IPS-18c (cell line): ENCODE measurements around the gene CCR1.

ENCODE experiments used
- H3K4me3 ChIP-seq: 2 replicates; pipeline ENCODE4 v1.7.0; 2013; ENCODE audit warnings: low read depth, mild to moderate bottlenecking, low read length, moderate library complexity; ENCODE audit not compliant: insufficient read depth
- H3K9me3 ChIP-seq: one replicate; pipeline ENCODE4 v1.6.1; 2013; ENCODE audit warnings: mild to moderate bottlenecking, low read length, moderate library complexity; ENCODE audit not compliant: control insufficient read depth, insufficient read depth

Gene CCR1

DNA sequence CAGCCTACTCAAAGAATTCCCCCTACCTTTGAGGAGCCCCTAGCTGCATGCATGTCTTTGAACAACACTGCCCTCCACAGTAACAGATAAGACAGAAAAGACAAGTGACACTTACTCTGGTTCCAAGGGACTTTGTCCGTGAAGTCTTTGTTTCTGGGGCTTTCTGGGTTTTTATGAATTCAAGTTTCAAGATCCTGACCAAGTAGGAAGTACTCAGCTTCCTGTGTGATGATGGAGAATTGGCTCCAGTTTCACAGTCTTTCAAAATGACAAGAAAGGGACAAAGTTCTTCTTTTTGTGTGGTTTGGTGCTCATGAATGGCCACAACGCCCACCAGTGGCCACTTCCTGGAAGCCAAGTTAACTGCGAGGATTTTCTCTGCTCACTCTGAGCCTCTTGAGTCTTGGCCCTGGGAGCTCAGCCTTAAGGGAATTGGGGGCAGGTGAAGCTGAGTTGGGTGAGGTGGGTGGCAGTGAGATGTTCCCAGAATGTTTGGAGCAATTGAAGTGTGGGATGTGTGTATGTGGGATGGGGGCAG, at the start of gene CCR1:
Gene CCR1, minus strand, starts transcription at position 147 of the 538 bp plus-strand sequence. CDS start 4,000 bp downstream, outside the sequence.
- Histone ChIP-seq H3K4me3 (no peak within 1 kb of the TSS), H3K9me3 (no peaks in the 10 kb centered on the region)

- no peaks in the 10 kb centered on the region for H3K9me3 ChIP-seq
- no peak overlapping the region for H3K4me3 ChIP-seq
Observed at GRCh38 chr3:46252980-46253379, 44.9 kb upstream of the CCR1 start.

DNA sequence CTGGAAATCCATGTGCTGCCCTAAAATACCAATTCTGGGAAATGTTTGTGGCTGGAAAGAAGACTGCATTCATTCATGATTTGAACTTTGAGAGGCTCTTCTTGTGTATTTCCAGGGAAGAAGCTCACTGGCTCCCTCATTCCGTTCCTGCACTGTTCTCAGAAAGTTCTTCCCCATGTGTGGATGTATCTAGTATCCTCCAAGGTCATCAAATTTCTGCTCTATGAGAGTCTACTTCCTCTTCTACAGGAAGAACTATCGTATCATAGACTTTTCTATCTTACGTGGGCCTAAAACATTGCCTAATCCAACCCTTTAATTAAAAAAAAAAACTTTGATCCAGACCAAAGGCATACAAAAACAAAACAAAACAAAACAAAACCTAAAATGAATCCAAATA, 37.0 kb upstream of the CCR1 start:
- H3K9me3 ChIP-seq: no peaks in the 10 kb centered on the region
- no peak overlapping the region for H3K4me3 ChIP-seq

GRCh38 chr3:46243560-46243959, 35.4 kb upstream of the CCR1 start:
- H3K9me3 ChIP-seq: no peaks in the 10 kb centered on the region
- H3K4me3 ChIP-seq: no peak overlapping the region

DNA sequence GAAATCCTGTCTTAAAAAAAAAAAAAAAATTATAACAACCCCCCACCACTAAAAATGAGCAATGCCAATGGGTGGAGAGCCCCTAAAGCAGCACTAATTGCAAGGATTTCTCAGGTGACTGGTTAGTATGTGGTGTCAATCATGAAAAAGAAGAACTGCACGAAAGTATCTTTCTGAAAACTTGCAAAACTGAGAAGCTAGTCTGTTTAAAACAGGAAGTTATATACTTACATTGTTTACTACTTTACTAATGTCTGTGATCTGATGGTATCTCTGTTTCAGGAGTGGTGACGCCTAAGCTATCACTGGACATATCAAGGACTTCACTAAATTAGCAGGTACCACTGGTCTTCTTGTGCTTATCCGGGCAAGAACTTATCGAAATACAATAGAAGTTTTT, 34.0 kb upstream of the CCR1 start, which contains the start of gene CCR3:
Gene CCR3, plus strand, starts transcription at position 341 of the 400 bp plus-strand sequence. CDS start 22,699 bp downstream, outside the sequence.
- no peak within 1 kb of the TSS for H3K4me3 ChIP-seq
- no peaks in the 10 kb centered on the region for H3K9me3 ChIP-seq

GRCh38 chr3:46239952-46240351, 31.8 kb upstream of the CCR1 start:
- Histone ChIP-seq H3K9me3 (no peaks in the 10 kb centered on the region), H3K4me3 (no peak overlapping the region)

DNA sequence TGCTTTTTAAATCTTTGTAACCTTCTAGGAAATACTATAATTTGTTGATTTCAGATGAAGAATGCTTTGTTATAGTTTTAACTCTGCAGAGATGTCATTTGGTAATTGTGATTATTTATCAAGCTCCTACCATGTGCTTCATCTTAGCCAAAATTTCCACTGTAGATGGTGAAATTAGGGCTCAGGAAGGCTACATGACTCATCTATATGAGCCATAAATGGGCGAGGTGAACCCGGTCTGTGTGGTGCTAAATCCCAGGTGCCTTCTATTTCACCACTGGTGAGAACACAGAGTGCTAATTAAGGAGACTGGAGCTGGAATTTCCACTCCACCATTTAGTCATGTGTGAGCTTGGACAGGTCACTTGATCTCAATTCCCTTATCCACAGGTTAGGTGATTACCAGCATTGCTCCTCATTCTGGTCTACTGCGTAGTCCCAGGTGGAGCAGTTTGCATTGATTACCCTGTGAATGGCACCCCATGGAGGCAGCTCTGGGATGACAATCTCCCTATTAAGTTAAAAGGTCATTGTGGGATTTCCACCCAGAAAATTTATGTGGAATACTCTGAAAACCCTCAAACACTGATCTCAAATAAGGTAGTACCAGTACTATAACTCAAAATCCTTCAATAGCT, 31.3 kb upstream of the CCR1 start:
- H3K4me3 ChIP-seq: no peak overlapping the region
- H3K9me3 ChIP-seq: no peaks in the 10 kb centered on the region

DNA sequence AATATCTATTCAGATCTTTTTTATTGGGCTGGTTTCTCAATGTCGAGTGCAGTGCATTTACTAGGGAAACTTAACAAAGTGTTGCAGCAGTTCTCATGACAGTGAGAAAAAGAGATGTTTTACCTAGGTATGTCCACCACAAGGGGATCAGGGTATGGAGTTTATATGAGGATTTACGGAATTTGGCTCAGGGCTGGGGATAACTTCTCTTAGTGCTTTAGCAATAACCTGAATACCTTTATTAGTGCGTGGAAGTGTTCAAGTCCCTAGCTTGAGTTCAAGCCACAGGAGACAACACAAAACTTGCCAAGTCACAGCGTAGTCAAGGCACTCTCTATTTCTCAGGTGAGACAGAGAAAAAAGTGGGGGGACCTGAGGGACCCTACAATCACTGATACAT, 30.3 kb upstream of the CCR1 start:
- H3K9me3 ChIP-seq: no peaks in the 10 kb centered on the region
- H3K4me3 ChIP-seq: no peak overlapping the region

DNA sequence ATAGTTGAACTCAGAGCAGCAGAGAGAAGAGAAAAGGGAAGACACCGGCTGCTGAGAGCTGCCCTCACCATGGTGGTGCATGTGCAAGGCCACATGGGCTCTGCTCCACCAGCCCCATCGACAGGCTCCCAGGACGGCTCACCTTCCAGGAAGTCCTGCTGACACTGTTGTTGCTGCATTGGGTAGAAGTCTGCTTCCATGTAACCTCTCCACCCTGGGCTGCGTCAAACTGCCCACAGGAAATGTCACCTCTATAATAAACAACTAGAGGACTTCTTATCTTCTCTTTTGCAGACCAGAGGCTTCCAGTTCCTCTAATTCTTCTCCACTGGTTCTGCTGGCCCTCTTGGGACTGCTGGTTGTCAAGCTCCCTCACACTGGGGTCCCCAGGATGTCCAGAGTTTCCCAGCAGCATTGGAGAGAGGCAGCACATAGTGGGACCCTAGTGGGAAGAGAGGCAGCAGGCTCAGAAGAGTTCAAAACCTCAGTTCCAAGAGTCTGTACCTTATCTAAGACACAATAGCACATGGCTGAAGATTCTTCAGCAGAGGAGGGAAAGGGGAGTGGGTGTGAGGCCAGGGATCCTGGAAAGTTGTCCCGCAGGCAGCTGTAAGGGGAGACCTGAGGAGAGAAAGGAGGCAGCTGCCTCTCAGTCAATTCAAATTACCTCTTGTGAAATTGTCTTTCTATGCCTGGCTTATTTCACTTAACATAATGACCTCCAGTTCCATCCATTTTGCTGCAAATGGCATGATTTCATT, 28.4 kb upstream of the CCR1 start:
- H3K9me3 ChIP-seq: no peaks in the 10 kb centered on the region
- H3K4me3 ChIP-seq: no peak overlapping the region

DNA sequence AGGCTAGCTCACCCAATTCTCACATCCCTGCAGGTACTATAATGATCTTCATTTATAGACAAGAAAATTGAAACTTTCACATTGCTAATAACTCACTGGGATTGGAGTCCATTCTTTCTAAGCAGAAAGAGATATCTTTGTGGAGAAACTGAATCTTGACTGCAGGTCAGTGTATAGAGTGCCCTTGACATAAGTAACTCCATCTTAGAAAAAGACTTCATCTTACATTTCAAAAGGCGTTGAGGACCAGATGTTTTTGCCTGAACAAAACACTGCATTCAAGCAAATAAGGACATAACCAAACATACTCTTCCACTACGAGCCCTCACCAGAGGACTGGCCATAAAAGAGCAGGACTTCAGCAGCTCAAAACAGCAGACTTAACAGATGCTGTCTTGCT, 27.3 kb upstream of the CCR1 start:
- no peak overlapping the region for H3K4me3 ChIP-seq

GRCh38 chr3:46233194-46233593, 25.1 kb upstream of the CCR1 start:
- no peaks in the 10 kb centered on the region for H3K9me3 ChIP-seq

More for the DNA sequence above, 27.3 kb upstream of the CCR1 start:
- no peaks in the 10 kb centered on the region for H3K9me3 ChIP-seq

DNA sequence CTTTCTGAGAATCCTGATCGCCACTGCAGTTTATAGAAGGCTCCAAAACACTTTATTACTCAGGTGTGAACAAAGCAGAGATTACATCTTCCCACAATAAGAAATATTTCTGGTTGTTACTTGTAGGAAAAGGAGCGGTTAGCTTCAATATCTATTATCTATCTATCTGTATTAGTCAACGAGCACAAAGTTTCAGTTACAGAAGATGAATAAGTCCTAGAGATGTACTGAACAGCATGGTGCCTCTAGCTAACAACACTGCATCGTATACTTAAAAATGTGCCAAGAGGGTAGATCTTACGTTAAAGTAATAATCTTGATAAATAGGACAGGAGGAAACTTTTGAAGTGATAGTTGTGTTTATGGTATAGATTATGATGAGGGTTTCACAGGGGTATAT, 23.2 kb upstream of the CCR1 start:
- Histone ChIP-seq H3K9me3 (no peaks in the 10 kb centered on the region), H3K4me3 (no peak overlapping the region)

More at GRCh38 chr3:46233194-46233593, 25.1 kb upstream of the CCR1 start:
- no peak overlapping the region for H3K4me3 ChIP-seq

GRCh38 chr3:46228260-46229242, 20.4 kb upstream of the CCR1 start:
- H3K9me3 ChIP-seq: no peaks in the 10 kb centered on the region
- no peak overlapping the region for H3K4me3 ChIP-seq

DNA sequence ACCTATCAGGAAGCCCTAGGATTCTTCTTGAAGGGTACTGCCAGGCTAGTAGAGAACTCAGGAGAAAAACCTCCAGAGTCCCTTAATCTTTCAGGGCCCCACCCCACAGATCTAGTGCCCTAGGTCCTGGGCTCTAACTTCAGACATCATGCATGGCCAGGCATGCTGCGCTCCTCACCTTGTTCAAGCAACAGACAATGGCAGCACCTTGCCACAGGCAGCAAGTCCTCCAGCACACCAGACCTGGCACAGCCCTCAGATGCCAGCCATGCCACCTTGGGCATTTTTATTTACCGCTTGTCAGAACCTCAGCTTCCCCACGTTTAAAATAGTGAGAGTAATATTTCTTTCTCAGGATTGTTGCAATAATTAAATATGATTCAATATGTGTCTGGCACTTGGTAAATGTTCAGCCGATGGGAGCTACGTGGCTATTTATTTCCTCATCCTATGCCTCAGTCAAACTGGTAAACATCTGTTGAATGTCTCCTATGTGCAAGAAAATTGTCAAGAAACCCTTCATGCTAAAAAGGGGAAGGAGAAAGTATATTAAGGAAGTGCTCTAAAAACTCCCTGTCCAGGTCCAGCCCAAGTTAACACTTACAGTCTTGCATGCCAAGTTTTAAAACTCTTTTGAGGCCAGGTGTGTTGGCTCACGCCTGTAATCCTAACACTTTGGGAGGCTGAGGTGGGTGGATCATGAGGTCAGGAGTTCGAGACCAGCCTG, 14.5 kb upstream of the CCR1 start:
- Histone ChIP-seq H3K4me3 (no peak overlapping the region), H3K9me3 (no peaks in the 10 kb centered on the region)

DNA sequence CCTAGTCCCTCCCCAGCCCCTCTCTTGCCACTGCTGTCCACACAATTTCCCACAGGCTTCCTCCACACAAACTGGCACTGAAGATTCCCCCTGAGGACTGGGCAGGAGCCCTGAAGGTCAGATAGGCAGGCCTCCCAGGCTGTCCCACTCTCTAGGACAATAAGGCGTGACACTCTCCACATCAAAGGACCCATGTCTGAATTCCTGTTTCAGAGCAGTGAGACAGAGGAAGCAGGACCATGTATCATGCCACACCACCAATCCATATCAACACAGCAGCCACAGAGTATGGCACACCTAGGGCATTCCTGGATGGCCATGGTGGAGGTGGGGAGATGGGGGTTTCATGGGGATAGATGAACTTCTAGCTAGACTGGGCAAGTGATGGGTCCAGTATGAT, 13.8 kb upstream of the CCR1 start:
- Histone ChIP-seq H3K9me3 (no peaks in the 10 kb centered on the region), H3K4me3 (no peak overlapping the region)

DNA sequence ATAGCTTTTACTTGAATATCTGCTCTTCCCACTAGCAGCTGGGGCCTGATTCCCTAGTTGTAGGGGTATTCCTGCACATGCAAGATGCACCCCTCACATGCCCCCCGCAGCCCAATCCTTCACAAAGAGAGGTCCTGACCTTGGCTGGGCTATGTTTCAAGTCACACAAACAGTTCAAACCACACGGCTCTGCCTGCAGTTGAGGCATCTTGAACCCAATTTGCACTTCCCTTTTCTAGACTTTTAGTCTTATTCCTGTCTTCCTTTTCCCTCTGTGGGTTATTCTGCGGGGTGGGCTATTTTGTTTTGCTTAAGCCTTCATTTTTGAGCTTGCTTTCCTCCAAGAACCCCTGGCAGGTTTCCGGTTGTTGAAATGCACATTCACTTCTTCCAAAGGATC, 13.3 kb upstream of the CCR1 start:
- Histone ChIP-seq H3K4me3 (no peak overlapping the region), H3K9me3 (no peaks in the 10 kb centered on the region)
